B cell (primary cell): ENCODE data around the gene SDC1. TPM values are rescaled to one million over a fixed set of nuclear protein-coding genes. Genes with fewer than 3 reads are reported as not detected.

ENCODE experiments used
- ATAC-seq: fragments of 200-7000 bp; cut with Tn5 transposase; one replicate; pipeline ENCODE4 v1.10.0; 2021; ENCODE audit warnings: low read depth, mild to moderate bottlenecking, moderate number of reproducible peaks, moderate library complexity
- CTCF ChIA-PET: fragments of 350-600 bp; sonication (Branson Sonifier 250); formaldehyde crosslinking; loops from one replicate; lab custom pipeline; 2021; ENCODE audit warnings: antibody characterized with exemption, inconsistent platforms; lab: Charles Lee
- POLR2A ChIA-PET: fragments of 350-600 bp; sonication (Branson Sonifier 250); formaldehyde crosslinking; loops from one replicate; lab custom pipeline; 2021; ENCODE audit warnings: antibody characterized with exemption; lab: Charles Lee
- DNase-seq: peaks from one replicate; pipeline ENCODE4 v3.0.0; 2013
- H2AFZ ChIP-seq: 2 replicates; pipeline ENCODE4 v1.6.1; 2012; ENCODE audit warnings: mild to moderate bottlenecking, low read depth, low read length; ENCODE audit not compliant: insufficient read depth, poor library complexity, severe bottlenecking
- H3K27ac ChIP-seq, 2 donors: 1 replicate in 1 of 2; 2 replicates in 1 of 2; pipeline ENCODE4 v1.5.1; 2012 to 2013; ENCODE audit warnings: low read length in 2 of 2, mild to moderate bottlenecking in 2 of 2, moderate library complexity in 1 of 2
- H3K27me3 ChIP-seq, 4 experiments: fragments of 200-600 bp in 1 of 4; sonication (generic) in 1 of 4; replicated peaks in 1 of 4; 1 replicate in 2 of 4; 2 replicates in 2 of 4; pipeline versions ENCODE4 v1.6.1 to v1.7.0; 2013 to 2016; ENCODE audit warnings: low read length in 3 of 4, mild to moderate bottlenecking in 2 of 4, mixed read lengths in 1 of 4, moderate library complexity in 1 of 4; ENCODE audit not compliant: insufficient read depth in 4 of 4, control insufficient read depth in 3 of 4; ENCODE audit errors: control extremely low read depth in 1 of 4
- H3K36me3 ChIP-seq, 2 experiments: replicated peaks in 1 of 2; 1 replicate in 1 of 2; 2 replicates in 1 of 2; pipeline versions ENCODE4 v1.6.1 to v1.7.1; 2013; ENCODE audit warnings: low read length in 1 of 2; ENCODE audit not compliant: insufficient read depth in 2 of 2, control insufficient read depth in 1 of 2; ENCODE audit errors: control extremely low read depth in 1 of 2, extremely low read depth in 1 of 2
- H3K4me1 ChIP-seq, 2 donors: fragments of 200-600 bp in 1 of 2; sonication (generic) in 1 of 2; 1 replicate in 1 of 2; 2 replicates in 1 of 2; pipeline versions ENCODE4 v1.5.1 to v1.6.1; 2013 to 2017; ENCODE audit warnings: low read length in 2 of 2; ENCODE audit not compliant: control insufficient read depth in 2 of 2, insufficient read depth in 2 of 2
- H3K4me2 ChIP-seq: replicated peaks from 2 replicates; pipeline ENCODE3; 2012; ENCODE audit warnings: mild to moderate bottlenecking, low read depth, low read length; ENCODE audit not compliant: poor library complexity, severe bottlenecking
- H3K4me3 ChIP-seq, 5 experiments: fragments of 200-600 bp in 1 of 5; sonication (generic) in 1 of 5; 1 replicate in 3 of 5; 2 replicates in 2 of 5; pipeline versions ENCODE4 v1.5.1 to v1.7.0; 2011 to 2016; ENCODE audit warnings: low read length in 4 of 5, mild to moderate bottlenecking in 4 of 5, low read depth in 2 of 5, control low read depth in 1 of 5, moderate library complexity in 1 of 5; ENCODE audit not compliant: insufficient read depth in 1 of 5; ENCODE audit errors: control extremely low read depth in 1 of 5, extremely low read depth in 1 of 5
- H3K79me2 ChIP-seq: fragments of 200-600 bp; sonication (generic); one replicate; pipeline ENCODE4 v1.6.0; 2016; ENCODE audit warnings: low read length; ENCODE audit not compliant: control insufficient read depth, insufficient read depth
- H3K9ac ChIP-seq: fragments of 200-600 bp; sonication (generic); 2 replicates; pipeline ENCODE4 v1.6.1; 2017; ENCODE audit warnings: mild to moderate bottlenecking, low read length, moderate library complexity
- H3K9me3 ChIP-seq, 3 donors: one replicate each; pipeline versions ENCODE4 v1.6.1 to v1.7.1; 2013; ENCODE audit warnings: low read length in 2 of 3; ENCODE audit not compliant: control insufficient read depth in 2 of 3, insufficient read depth in 1 of 3; ENCODE audit errors: control extremely low read depth in 1 of 3
- H4K20me1 ChIP-seq: 2 replicates; pipeline ENCODE4 v1.6.0; 2012; ENCODE audit warnings: mild to moderate bottlenecking, low read length; ENCODE audit not compliant: insufficient read depth, control insufficient read depth, poor library complexity, severe bottlenecking
- H3K27ac Mint-ChIP-seq: one replicate; pipeline ENCODE4 v1.8.0; 2021; ENCODE audit warnings: mixed read lengths
- H3K27me3 Mint-ChIP-seq: one replicate; pipeline ENCODE4 v1.8.0; 2021; ENCODE audit warnings: mixed read lengths
- H3K4me1 Mint-ChIP-seq: one replicate; pipeline ENCODE4 v1.8.0; 2021; ENCODE audit warnings: mixed read lengths
- H3K4me3 Mint-ChIP-seq: one replicate; pipeline ENCODE4 v1.8.0; 2021; ENCODE audit warnings: mixed read lengths
- H3K9me3 Mint-ChIP-seq: one replicate; pipeline ENCODE4 v1.8.0; 2022; ENCODE audit warnings: mixed read lengths; ENCODE audit not compliant: insufficient read depth
- EZH2 ChIP-seq: IDR thresholded peaks from 2 replicates; pipeline ENCODE4 v1.6.1; 2012; ENCODE audit warnings: borderline replicate concordance, low read depth, mild to moderate bottlenecking, moderate library complexity, low read length; ENCODE audit not compliant: insufficient read depth, poor library complexity, severe bottlenecking
- WGBS: methylation state at CpG from one replicate; pipeline ENCODE4 v1.1.5; 2013; ENCODE audit warnings: missing lambda C conversion rate; ENCODE audit not compliant: insufficient coverage; 5-methylcytosine and 5-hydroxymethylcytosine counted together
- intact Hi-C: fragments of 100-400 bp; cut with micrococcal nuclease; formaldehyde crosslinking; loops from one replicate; pipeline ENCODE4 v1.10.0; 2022
- polyA plus RNA-seq: library from polyadenylated mRNA; depleted of rRNA; stranded (reverse); fragments of >200 nt; gene quantifications from 2 replicates; pipeline ENCODE4 v1.2.3, GENCODE V29; 2012
- total RNA-seq, 2 donors: library from RNA; stranded (reverse); fragments of 120-200 nt in 1 of 2; gene quantifications; 1 replicate in 1 of 2; 2 replicates in 1 of 2; pipeline versions ENCODE4 v1.2.3 to v1.2.4, GENCODE V29; 2013 to 2022
- TF ChIP-seq, protein P1 (sequence below): fragments of 200-600 bp; IDR thresholded peaks from one replicate; pipeline ENCODE4 v1.8.0; 2022; ENCODE audit warnings: antibody characterized with exemption, mild to moderate bottlenecking

SDC1 gene
- total and polyA plus RNA-seq, 2 donors (not counting 1 experiment from before 2014, with no cell fraction given), result 0.22 TPM; not detected in 1

DNA sequence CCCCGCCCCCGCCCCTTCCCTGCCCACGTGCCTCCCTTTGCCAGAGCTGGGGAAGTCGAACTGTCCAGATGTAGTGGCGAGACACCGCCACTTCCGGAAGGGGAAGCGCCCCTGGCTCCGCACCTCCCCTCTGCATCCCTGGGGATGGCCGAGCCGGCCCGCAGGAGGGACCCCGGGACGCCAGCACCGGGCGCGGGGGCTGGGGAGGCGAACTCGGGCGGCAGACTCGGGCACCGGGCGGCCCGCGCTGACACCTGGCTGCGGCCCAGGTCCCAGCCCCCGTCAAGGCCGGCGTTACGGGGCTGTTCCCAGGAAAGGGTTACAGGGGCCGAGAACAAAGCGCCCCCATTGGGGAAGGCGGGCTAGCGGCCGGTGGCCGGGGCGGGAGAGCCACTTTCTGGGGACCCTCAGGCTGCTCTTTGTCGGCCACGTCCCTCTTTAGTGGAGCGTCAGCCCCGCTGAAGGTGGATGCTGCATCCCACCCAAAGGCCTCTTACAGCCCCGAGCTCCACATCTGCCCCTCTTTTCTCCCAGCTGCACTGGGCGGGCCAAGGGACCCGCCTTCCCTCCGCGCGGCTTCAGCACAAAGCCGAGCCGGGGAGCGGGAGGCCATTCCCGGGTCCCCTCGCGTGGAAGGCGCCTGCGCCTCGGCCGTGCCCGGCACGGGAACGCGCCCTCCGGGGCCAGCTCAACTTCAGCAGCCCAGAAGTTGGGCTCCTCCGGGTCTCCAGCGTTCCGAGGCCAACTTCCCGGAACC, 1.3 kb downstream of the SDC1 start:
- Histone ChIP-seq H3K4me3 (peak overlapping the region in 4 of 5 experiments; percentile 10 to 51 (median 45)), H3K4me2 (peak overlapping the region; percentile 87), H2AFZ (peak overlapping the region; percentile 42), H3K4me1 (peaks cover 16 to 18% of the 10 kb centered on the region in 2 donors), H3K79me2 (no peaks in the 10 kb centered on the region), H3K27ac (no peak overlapping the region), H3K9me3 (peaks cover 0 to 3% (median 0%) of the 10 kb centered on the region in 3 donors), H3K36me3 (no peaks in the 10 kb centered on the region), H3K9ac (peak overlapping the region; percentile 49), H4K20me1 (no peaks in the 10 kb centered on the region), H3K27me3 (peaks cover 0 to 38% (median 16%) of the 10 kb centered on the region in 4 experiments)
- ChIA-PET POLR2A (no interaction called here), CTCF (no interaction called here)
- TF ChIP-seq, protein P1, sequence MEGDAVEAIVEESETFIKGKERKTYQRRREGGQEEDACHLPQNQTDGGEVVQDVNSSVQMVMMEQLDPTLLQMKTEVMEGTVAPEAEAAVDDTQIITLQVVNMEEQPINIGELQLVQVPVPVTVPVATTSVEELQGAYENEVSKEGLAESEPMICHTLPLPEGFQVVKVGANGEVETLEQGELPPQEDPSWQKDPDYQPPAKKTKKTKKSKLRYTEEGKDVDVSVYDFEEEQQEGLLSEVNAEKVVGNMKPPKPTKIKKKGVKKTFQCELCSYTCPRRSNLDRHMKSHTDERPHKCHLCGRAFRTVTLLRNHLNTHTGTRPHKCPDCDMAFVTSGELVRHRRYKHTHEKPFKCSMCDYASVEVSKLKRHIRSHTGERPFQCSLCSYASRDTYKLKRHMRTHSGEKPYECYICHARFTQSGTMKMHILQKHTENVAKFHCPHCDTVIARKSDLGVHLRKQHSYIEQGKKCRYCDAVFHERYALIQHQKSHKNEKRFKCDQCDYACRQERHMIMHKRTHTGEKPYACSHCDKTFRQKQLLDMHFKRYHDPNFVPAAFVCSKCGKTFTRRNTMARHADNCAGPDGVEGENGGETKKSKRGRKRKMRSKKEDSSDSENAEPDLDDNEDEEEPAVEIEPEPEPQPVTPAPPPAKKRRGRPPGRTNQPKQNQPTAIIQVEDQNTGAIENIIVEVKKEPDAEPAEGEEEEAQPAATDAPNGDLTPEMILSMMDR, result no peak
- TF ChIP-seq EZH2, result no peak
- no peaks in the 10 kb centered on the region for H3K9me3 Mint-ChIP-seq
- no peak for ATAC-seq
- WGBS, result 1% methylated on average over 65 of the region's 66 CpGs
- H3K4me3 Mint-ChIP-seq, result peak overlapping the region; percentile 76
- peak; percentile 36 for DNase-seq
- peaks cover 35% of the 10 kb centered on the region for H3K27me3 Mint-ChIP-seq
- no peak overlapping the region for H3K27ac Mint-ChIP-seq
- intact Hi-C loops, result no loop called here
- H3K4me1 Mint-ChIP-seq, result peaks cover 12% of the 10 kb centered on the region

GRCh38 chr2:20222769-20223406, 2.0 kb downstream of the SDC1 start:
- H3K4me3 Mint-ChIP-seq, result peak overlapping the region; percentile 76
- peaks cover 37% of the 10 kb centered on the region for H3K27me3 Mint-ChIP-seq
- H3K4me2 ChIP-seq, result peak overlapping the region; percentile 87
- intact Hi-C loops, result no loop called here
- DNase-seq (no peak), ATAC-seq (no peak)
- H4K20me1 ChIP-seq, result no peaks in the 10 kb centered on the region
- WGBS, result 38% methylated on average over 21 of the region's 21 CpGs
- peaks cover 12% of the 10 kb centered on the region for H3K4me1 Mint-ChIP-seq
- H3K9ac ChIP-seq, result no peak overlapping the region
- H3K27ac ChIP-seq, result no peak overlapping the region
- TF ChIP-seq, protein P1, result no peak
- peaks cover 0 to 38% (median 16%) of the 10 kb centered on the region in 4 experiments for H3K27me3 ChIP-seq
- H3K79me2 ChIP-seq, result no peaks in the 10 kb centered on the region
- peaks cover 0 to 3% (median 0%) of the 10 kb centered on the region in 3 donors for H3K9me3 ChIP-seq
- H3K36me3 ChIP-seq, result no peaks in the 10 kb centered on the region
- peaks cover 16 to 18% of the 10 kb centered on the region in 2 donors for H3K4me1 ChIP-seq
- no peak overlapping the region for H3K4me3 ChIP-seq
- ChIA-PET POLR2A (no interaction called here), CTCF (no interaction called here)
- H3K9me3 Mint-ChIP-seq, result no peaks in the 10 kb centered on the region
- H3K27ac Mint-ChIP-seq, result no peak overlapping the region
- peak overlapping the region; percentile 42 for H2AFZ ChIP-seq
